SIG-M5 treated with dmso at 0.1 percent for 504 hours (cell line): ENCODE measurements around the gene GART.
A peak's percentile ranks its signal among the peaks of the same experiment; 100 is the strongest.
"Not testable (repeated sequence)": the region's sequence is repeated elsewhere in the genome, so short reads cannot be mapped to it uniquely, and the experiment has no call there.

Source experiments
- DNase-seq: peaks from one replicate; lab custom pipeline; 2025; ENCODE audit not compliant: unreplicated experiment; lab: John Stamatoyannopoulos, UW

Gene GART

DNA sequence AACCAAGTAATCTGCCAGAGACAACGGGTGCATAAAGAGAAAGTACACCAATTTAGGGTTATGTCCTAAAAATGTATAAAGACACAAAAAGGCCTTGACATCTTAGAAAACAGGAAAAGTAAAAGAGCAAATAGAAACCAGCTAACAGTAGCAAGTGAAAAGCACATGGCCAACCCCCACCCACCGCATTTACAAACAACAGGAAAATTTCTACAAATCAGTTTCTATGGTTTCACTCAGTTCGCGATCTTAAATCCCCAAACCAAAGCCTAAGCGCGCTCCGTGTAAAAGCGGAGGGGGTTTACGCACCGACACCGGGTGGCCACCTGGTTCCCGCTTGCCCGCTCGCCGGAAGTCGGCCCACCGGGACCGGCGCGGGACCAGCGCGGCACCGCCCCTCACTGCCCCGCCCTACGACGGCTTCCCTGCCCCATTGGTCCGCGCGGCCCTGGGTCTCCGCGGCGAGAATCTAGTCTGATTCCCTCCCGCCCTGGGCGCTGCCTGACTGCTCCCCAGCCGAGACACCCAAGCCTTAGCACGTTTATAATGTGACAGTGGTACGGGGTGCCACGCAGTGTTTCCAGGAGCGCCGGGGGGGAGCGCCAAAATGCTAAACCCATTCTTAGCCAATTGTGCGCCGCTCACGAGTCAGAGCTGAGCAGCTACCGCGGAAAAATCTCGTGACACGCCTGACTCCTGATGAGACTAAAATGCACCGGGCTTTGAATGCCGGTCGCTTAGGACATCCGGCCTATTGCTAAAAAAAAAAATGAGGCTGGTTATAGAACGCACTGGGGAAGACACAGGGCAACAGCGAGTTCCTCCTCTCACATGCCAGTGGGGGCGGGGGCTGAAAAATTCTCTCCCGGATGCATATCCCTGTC lies at the start of gene GART:
Gene GART, minus strand, starts transcription at position 362 of the 884 bp plus-strand sequence. CDS start 2,802 bp downstream, outside the sequence.
- DNase-seq, result peak; percentile 84

- DNase-seq, result peak; percentile 71
These were observed 46.8 kb upstream of the GART start, which contains the start of gene DONSON for GRCh38 chr21:33588485-33589335. TSS of gene DONSON (minus strand) at chr21:33588684. CDS start at chr21:33588641, 43 bp downstream.

DNA sequence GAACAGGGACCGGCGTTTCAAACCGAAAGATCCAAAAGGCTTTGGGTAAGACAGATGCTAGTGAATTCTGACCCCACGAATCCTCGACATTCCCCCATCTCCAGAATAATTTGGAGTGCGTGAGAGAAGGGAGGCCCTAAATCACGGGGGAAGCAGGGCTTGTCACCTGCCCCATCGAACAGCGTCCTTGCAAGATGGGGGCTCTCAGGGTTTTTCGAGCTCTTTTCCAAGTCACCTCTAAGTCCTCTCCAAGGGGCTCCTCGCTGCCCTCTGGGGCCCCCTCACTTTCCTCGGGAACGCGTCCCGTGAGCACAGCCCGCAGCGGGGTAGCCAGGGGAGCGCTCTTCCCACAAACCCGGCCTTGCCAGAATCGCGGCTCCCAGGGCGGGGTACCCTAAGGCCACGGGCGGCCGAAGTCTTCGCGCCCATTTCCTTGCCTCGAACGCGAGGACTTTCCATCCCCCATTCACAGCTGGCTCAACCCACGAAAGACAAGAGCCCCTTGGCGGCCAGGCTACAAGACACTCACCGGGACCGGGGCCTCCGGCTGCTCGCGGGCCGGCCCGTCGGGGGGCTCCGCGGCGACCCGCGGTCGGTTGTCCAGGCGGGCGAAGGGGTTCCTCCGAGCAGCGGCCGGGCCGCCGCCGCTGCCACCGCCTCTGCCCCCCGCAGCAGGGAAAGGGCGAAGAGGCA lies 46.0 kb upstream of the GART start:
- peak; percentile 15 for DNase-seq

DNA sequence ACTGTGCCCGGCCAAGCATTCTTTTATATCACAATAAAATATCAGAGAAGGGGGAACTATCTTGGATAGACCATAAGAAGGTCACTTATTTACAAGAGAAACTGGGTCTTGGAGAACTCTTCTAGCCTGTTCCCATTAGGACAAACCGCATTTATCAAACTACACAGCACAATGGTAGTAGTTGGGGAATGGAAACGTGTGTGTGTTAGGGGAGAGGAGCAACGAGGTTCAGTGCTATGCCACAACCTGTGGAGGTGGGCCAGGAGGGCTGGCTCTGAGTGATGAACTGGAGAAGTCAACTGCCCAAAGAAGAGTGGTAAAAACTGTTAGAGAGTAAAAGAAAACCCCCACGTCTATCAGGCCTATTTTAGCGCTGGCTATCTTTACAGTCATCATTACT lies 45.0 kb upstream of the GART start:
- no peak for DNase-seq

DNA sequence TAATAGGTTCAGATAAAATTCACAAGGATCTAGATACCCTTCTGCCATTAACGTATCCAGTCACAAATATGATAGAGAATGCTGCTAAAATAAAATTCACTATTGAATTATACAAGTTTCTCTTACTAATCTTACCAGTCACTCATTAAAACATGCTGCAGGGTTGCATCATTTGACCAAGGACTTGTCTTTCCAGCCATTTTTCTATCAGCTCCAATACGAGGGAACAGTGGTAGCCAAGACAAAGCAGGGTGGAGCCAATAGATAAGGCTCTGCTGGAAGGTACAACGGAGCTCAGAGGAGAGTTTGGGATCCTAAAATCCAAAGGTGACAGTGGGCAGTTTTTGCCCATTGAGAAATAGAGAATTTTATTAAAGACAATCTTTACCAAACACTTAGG lies 42.5 kb upstream of the GART start:
- DNase-seq, result no peak

- no peak for DNase-seq
These were observed 37.1 kb upstream of the GART start for GRCh38 chr21:33578959-33579542.

GRCh38 chr21:33578214-33578613 lies 36.3 kb upstream of the GART start:
- no peak for DNase-seq

- DNase-seq, result not testable (repeated sequence)
These were observed 34.8 kb upstream of the GART start for GRCh38 chr21:33576741-33577141.

- DNase-seq, result no peak
These were observed 30.4 kb upstream of the GART start for GRCh38 chr21:33572350-33572749.

DNA sequence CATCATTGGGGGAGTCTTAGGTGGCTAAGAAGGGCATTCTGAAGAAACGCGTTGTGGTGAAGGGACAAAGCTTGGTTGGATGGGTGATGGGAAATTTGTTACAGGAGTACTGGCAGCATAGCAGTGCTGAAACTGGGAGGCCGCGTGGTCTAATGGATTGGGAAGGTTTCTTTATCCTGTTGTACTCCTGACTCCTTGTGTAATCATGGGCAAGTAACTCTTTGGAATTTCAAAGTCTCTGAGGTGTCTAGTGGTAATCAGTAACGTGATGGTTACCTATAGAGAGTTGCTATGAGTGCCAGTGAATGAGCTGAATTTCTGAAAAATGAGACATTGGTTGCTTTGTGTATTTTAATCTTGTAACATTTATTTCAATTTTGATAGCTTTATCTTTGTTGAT lies 28.1 kb upstream of the GART start:
- DNase-seq, result no peak

DNA sequence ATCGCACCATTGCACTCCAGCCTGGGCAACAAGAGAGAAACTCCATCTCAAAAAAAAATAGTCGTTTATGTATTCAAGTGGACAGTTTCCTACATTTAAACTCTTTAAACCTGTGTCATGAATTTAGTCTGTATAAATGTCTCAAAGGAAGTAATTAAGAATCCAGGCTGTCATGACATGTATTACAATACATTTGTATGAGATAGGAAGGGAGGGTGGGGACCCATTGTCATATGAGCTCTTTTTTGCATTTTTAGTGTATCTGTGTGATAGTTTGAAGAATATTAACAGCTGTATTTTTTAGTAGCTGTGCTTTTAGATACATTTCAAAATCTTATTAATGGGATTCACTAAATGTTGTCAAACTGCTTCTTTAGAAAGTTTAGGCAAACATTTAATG lies 26.5 kb upstream of the GART start:
- no peak for DNase-seq

DNA sequence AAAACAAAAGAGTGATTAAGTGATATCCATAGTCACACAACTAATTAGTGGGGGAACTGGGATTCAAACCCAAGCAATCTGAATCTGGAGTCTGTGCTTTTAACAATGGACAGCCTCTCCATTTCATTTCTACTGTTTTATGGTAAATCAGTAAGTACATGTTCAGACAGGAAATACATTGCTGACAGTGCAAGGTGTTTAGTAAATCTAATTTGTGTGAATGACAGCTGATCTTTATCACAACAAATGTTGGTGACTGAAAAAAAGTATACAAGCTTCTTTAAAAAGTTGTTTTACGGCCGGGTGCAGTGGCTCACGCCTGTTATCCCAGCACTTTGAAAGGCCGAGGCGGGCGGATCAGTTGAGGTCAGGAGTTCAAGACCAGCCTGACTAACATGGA lies 26.0 kb upstream of the GART start:
- no peak for DNase-seq

DNA sequence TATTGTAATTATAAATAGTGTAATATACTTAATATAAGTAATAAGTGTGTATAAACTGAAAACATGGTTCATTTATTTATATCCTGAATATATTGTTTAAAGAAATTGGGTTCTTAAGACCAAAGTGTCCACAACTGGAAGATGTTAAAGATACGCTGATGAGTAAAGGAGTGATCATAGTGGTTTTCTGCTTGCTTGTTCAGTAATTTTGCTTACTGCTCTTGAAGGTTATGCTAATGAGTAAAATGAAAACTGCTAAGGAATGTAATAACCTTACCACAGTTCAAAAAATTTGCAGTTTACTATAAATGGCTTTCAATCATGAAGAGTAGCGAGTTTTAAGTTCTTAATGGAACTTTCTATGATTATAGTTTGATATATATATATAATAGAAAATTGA lies 24.6 kb upstream of the GART start:
- DNase-seq, result no peak

- no peak for DNase-seq
These were observed 20.5 kb upstream of the GART start for GRCh38 chr21:33562389-33562788.

DNA sequence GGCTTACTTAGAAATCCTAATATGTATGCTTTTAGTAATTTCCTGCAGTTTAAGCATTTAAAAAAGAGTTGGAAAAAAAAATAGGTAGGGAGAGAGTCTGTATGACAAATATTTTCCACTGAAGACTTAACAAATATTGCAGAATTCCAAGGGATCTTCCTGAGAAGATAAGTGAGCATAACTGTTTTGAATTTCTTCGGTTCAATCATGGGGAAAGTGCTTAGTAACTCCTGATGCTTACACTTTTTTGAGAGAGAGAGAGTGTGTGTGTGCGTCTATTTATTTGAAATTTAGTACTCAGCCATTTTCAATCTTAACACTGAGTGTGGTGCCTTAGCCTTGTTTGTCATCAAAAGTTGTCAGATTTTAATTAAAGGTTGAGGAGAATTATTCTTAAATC lies 19.5 kb upstream of the GART start:
- no peak for DNase-seq

DNA sequence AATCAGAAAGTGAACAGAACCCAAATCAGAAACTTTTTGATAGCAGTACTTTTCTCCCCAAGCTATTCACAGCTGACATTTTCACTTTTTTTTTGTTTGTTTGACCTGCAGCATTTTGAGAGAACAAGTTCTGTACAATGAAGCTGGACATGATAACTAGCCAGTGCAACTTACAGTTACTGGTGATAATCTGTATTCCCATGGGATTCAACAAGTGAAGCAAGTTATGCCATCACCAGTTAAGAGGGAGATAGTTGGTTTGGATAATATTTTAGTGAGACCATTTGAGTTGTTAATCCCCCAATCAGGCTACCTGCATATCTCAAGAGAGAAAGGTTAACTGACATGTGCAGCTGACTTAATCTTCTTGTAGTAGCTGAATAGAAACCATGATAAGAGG lies 19.0 kb upstream of the GART start:
- no peak for DNase-seq

GRCh38 chr21:33559813-33560212 lies 17.9 kb upstream of the GART start:
- DNase-seq, result no peak

DNA sequence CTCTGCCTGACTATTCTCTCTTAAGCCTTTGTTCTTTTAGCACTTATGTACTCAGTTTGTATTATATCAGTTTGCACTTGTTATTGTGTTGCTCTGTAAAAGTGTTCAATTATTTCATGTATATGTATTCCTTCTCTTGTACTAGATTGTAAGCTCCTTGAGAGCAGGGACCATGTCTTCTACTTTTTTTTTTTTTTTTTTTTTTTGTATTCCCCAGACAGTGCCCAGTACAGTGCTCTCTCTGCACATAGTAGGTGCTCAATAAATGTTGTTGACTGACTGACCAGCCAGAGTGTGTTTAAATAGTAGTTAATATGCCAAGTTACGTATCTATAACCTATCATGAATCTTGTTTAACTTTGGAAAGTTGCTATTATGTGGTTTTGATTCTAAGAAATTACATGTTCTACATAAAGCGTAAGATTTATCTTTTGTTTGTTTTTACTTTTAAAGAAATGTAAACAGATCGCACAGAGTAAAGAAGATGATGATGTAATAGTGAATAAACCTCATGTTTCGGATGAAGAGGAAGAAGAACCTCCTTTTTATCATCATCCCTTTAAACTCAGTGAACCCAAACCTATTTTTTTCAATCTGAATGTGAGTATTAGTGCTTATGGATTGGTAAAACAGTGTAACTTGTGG lies 17.0 kb upstream of the GART start:
- no peak for DNase-seq

GRCh38 chr21:33557447-33557846 lies 15.5 kb upstream of the GART start:
- no peak for DNase-seq

DNA sequence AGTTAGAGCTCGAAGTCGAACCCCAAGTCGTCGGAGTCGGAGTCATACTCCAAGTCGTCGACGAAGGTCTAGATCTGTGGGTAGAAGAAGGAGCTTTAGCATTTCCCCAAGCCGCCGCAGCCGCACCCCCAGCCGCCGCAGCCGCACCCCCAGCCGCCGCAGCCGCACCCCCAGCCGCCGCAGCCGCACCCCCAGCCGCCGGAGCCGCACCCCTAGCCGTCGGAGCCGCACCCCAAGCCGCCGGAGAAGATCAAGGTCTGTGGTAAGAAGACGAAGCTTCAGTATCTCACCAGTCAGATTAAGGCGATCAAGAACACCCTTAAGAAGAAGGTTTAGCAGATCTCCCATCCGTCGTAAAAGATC lies 13.0 kb upstream of the GART start:
- no peak for DNase-seq
